HG02973 (cell line): ENCODE measurements around the gene TMEM161A.
"Not testable (repeated sequence)": the region's sequence is repeated elsewhere in the genome, so short reads cannot be mapped to it uniquely, and the experiment has no call there.

ENCODE experiments used
- ATAC-seq: cut with Tn5 transposase; IDR thresholded peaks from one replicate; pipeline ENCODE4 v1.9.1; 2021; ENCODE audit warnings: moderate library complexity; ENCODE audit not compliant: unreplicated experiment

TMEM161A gene

DNA sequence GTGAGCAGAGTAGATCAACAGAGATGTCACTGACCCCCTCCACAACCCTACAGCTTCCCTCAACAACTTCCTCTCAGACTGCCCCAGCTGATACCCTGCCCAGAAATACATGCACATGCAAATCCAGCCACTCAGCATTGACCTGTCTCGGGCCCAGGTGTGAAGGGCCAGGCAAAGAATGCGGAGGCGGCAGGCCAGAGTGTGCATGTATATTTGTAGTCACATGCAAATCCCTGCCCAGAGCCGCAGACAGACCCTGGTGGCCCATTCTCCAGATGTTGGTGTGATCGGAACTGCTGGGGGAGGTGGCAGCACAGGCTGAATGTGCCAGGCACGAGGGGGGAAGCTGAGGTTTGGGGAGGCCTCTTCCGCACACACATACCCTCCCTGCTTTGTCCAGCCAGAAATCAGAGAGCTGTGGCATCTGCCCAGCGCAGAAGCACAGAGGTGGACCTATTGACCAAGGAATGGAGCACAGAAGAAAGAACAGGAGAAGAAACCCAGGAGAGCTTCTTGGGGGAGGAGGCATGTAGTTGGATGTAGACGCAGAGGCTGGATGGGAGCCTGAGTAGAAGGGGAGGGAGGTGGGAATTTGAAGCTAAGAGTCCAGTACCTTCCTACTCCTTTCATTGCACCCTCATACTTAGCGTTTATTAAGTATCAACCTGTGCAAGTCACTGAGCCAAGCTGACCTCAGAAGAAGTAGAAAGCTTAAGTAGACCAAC lies 17.4 kb upstream of the TMEM161A start:
- peak; percentile 54 for ATAC-seq

DNA sequence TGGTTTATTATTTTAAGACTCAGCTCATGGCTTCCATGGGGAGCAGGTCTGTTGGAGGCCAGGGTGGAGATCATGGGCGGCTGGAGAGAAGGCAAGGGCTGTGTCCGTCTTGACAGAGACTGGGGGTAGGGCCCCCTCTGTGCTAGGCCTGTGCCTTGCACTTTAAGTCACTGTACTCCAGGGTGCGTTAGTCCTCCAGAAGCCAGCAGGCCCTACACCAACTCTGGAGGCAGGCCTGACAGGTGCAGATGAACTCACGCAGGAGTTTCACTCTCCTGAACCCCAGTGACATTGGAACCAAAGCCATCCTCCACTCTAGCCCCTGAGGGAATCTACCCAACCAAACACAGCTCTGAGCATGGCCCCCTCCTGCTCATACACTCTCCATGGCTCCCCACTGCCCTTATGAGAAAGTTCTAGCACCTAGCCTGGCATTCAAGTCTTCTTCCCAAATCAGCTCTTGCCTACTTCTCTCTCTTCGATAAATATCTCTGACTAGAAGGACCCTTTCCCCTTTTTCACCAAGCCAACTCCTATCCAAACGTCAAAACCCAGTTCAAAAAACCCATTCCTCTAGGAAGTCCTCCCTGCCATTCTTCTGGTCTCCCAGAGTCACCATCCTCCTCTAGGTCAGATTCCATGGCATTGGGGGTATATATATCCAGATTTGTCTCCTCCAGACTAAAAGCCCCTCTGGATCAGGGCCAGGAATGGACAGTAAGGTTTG lies 16.7 kb upstream of the TMEM161A start:
- no peak for ATAC-seq

DNA sequence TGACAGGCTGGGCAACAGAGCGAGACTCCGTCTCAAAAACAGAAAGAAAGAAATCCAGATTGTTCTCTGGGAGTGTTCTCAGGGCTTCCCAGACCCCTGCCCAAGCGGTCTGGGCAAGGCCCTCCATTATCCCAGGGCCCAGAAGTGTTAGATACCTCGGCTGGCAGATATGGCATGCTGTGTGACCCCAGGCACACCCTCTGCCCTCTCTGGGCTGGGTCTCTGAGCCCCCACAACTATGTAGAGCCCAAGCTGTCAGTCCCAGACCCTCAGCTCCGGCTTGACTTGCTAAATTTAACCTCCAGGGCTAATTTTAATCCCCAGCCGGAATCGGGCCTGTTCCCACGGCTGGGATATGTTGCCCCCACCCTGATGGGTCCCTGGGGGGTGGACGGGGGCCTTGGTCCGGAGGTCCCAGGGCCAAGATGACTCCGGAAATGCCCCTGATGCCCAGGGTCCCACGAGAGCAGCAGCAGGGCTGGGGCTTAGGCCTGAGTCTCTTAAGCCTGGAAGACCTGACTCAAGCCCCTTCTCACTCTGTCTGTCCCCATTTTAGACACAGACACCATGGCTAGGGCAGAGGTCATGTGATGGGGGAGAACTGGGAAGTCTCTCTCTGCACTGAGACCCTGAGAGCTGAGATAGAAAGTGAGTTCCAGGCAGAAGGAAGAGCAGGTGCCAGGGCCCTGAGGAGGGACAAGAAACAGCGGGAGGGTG lies 14.5 kb upstream of the TMEM161A start:
- ATAC-seq = no peak

DNA sequence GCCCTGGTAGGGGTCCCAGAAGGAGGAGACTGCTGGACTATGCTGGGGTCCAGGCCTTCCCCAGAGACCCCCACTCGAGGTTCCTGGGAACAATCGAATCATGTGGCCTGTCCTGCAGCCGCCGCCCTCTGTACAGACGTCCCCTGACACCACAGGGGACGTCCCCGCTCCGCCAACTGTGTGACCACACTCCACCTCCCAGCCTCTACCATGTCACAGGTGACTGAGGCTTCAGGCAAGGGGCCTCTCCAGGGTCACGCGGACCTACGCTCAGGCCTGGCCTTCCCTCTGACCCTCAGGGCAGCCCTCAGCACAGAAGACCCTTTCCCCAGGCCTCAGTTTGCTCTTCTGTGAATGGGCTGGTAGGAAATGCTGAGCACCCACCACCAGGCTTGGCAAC lies 13.1 kb upstream of the TMEM161A start:
- ATAC-seq = no peak

DNA sequence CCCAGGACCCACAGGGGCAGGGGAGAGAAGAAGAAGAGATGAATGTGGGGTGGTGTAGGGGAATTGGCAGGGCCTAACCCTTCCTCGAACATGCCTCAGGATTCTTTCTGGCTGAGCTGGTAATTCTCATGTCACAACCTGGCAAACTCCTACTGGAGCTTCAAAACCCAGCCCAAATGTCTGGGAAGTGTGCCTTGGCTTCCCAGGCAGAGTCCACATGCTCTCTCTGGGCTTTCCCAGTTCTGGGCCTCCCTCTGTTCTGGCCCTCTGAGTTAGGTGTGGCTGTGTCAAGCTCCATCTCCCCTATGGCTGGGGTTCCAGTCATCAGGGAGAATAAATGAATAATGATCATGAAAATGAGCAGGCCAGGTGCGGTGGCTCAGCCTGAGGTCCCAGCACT lies 11.2 kb upstream of the TMEM161A start:
- ATAC-seq = no peak

DNA sequence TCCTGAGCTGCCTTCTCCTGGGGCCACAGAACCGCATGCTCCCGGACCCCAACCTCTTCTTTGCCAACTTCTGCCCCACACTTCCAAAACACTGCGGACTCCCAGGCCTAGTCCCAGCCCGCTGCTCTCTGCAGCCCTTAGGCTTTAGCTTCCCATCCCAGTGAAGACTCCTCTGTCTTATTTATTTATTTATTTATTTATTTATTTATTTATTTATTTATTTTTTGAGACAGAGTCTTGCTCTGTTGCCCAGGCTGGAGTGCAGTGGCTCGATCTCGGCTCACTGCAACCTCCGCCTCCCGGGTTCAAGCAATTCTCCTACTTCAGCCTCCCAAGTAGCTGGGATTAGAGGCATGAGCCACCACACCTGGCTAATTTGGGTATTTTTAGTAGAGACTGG lies 10.2 kb upstream of the TMEM161A start:
- not testable (repeated sequence) for ATAC-seq

DNA sequence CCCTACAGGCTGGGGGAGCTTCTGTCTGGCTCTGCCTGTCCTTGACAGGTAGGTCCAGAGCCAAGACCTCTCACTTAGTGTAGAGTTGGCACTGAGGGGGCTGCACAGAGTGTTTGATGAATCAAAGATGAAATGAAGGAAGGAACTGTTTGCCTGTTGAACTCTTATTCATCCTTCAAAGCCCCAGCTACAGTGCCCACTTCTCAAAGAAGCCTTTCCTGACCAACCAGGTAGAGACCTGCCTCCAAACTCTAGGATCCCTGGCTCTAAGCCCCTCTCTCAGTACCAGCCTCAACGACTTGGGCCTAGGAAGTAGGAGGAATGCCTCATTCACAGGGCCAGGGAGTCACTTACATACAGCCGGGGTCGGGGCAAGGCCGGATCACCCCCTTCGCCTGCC lies 9.1 kb upstream of the TMEM161A start:
- no peak for ATAC-seq

DNA sequence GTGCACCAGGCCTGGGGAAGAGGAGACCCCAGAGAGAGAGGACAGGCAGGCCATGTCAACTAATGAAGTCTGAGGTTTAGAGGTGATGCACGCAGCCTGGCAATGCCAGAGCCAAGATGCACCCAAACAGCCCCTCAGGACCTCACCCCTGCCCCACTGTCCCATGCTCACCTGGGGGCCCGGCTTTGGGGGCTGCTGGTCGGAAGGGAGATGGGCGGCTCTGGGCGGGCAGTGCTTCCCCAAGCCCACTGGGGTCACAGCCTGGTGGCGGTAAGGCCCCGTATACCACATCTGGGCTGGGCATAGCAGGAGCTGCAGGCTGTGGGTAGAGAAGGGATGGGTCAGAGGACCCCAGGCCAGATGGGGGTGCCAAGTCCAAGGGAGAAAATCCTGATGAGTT lies 8.6 kb upstream of the TMEM161A start:
- ATAC-seq = no peak

DNA sequence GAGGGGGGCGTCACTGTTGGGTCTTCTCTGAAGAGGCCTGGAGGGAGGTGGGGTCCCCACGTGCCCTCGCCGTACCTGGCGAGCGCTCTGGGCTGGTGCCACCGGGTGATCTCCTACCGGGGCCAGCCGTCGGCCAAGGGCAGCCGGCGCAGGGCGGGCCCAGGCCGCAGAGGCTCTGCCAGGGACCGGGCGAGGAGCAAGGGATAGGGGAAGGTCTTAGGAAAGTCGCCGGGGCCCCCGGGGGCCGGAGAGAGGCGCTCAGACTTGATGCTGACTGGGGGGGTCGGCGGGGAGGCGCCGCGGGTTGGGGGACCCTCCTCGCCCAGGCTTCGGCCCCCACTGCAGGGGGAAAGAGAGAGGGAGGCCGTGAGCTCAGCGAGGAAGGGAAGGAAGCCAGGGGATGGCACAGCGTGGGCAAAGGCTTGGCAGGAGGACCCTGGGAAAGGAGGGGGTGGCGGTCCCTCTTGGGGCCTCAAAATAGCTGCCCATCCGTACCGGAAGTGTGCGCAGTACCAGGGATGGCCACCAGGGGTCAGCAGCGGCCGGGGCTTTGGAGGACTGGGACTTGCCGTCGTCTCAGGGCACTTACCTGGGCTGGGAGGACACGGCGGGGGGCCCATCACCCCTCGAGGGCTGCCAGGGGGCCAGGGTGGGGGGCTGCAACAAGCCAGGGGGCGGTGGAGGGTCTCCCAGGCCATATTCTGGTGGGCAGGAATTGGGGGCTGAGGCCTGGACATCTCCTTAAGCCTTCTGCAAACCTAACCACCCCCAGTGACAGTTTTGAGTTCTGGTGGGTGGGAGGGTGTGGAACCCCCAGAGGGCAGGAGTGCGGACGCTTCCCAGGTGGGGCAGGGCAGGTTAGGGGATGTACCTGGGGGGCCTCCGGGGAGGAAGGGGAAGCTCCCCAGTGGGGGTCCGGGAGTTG lies 7.7 kb upstream of the TMEM161A start:
- no peak for ATAC-seq

DNA sequence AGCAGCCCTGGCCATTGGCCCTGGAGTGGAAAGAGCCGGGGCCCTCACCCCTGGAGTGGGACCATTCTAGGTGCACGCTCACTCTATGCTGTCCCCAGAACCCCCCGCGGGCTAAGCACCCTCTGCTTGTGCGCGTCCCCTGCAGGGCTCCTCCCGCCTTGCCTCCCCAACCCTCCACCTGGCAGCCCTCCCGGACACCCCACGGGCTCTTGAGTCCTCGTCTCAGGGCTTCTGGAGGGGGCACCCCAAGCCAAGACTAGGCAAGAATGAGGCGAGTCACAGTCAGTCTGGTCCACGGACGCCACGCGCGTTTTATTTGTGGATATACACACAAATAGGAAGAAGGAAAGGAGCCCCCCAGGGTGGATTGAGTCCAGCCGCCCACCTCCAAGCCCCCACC lies 7.0 kb upstream of the TMEM161A start:
- no peak for ATAC-seq

DNA sequence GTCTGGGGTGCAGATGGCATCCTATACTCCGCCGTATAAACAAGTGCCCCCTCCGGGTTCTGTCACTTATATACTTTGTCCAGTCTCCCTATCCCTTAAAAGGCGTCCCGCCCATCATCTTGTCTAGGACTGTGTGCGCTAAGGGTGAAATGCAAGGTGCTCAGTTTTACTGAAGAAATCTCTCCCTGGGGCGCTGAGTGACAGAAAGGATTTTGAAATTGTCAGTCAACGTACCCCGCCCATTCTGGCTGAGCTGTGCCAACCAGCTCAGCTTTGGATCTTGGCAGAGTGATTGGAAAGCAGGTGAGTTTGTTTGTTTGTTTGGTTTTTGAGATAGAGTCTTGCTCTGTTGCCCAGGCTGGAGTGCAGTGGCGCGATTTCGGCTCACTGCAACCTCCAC lies 4.1 kb upstream of the TMEM161A start:
- no peak for ATAC-seq

DNA sequence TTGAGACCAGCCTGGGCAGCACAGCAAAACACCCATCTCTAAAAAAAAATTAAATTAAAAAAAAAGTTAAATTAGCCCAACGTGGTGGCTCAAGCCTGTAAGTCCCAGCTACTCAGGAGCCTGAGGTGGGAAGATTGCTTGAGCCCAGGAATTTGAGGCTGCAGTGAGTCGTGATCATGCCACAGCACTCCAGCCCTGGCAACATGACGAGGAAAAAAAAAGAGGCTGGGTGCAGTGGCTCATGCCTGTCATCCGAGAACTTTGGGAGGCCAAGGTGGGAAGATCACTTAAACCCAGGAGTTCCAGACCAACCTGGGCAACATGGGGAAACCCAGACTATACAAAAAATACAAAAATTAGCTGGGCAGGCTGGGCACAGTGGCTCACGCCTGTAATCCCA lies 2.2 kb upstream of the TMEM161A start:
- ATAC-seq = no peak

DNA sequence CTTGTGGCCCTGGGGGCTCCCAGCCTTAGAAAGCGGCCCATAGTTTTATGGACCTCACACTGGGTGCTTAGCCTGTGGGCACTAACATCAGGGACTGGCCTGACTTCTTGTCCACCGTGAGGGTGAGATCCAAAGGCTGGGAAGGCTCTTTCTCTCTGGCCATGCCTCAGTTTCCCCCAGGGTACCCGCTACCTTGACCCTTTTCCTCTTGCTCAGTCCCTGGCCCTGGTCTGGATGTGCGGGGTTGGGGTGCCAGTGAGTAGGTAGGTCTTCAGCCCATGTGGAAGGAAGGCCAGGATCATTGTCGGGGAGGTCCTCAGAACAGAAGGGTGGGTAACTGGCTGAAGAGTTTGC lies 1.6 kb upstream of the TMEM161A start:
- no peak for ATAC-seq

DNA sequence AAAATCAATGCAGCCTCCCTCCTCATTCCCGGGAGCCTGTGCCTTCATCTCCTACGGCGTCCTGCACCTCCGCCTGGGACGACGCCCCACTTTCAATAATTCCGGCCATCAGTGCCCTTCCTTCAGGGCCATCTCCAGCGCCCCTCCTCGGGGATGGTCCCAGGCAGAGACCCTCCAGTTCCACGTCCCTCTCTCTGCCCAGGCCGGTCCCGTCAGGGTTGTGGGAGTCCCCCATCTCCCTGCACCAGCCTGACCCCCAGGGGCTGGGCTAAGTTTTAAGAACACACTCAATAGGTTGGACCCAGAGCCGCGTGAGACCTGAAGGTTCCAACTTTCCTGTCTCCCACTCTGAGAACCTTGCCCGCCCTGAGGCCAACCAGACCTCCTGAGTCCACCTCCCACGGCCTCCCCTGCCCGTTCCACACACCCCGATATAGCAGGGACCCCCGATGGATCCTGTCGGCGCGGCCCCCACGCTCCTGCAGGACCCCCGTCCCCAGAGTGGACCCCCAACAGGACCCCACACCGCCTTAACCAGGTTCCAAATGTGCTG lies 646 bp downstream of the TMEM161A start:
- no peak for ATAC-seq

DNA sequence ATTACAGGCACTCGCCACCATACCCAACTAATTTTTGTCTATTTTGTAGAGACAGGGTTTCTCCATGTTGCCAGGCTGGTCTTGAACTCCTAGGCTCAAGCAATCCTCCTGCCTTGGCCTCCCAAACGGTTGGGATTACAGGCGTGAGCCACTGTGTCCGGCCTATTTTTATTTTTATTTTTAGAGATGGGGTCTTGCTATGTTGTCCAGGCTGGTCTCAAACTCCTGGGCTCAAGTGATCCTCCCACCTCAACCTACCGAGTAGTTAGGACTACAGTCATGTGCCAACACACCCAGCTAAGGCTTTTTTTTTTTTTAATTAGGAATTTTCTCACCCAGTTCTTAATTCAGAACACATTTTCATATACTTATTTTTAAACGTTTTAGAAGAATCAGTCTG lies 2.6 kb downstream of the TMEM161A start:
- ATAC-seq = not testable (repeated sequence)

DNA sequence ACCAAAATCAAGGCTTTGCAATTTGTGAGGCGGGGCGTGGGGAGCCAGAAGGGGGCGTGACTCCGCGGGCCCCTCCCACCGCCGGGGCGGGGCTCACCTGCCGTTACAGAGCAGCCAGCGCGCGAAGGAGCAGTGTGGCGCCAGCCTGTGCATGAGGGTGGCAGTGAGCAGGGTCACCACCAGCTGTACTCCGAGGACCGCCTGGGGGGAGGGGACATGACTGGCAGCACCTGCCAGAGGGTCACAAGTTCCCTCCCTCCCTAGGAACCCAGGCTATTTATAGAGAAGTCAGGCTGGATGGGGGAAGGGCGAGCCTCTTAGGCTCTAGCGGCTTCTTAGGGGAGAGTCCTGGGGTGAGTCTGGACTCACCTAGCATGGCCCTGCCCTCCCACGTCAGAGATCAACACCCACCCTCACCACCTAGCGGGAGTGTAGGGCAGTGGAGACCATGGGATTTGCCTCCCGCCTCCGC lies 3.6 kb downstream of the TMEM161A start:
- ATAC-seq = no peak

DNA sequence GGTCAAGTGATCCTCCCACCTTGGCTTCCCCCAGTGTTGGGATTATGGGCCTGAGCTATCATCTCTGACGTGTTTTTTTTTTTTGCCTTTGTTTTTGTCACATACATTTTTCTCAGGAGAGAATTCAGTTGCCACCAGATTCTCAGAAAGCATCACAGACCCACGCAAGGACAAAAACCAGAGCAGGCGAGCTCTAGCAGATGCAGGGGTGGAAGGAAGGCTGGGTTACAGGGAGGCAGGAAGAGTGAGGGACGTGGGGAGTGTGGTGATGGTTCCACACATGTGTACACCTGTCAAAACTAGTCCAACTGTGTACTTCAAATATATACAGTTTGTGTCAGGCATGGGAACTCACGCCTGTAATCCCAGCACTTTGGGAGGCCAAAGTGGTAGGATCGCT lies 4.3 kb downstream of the TMEM161A start:
- no peak for ATAC-seq

DNA sequence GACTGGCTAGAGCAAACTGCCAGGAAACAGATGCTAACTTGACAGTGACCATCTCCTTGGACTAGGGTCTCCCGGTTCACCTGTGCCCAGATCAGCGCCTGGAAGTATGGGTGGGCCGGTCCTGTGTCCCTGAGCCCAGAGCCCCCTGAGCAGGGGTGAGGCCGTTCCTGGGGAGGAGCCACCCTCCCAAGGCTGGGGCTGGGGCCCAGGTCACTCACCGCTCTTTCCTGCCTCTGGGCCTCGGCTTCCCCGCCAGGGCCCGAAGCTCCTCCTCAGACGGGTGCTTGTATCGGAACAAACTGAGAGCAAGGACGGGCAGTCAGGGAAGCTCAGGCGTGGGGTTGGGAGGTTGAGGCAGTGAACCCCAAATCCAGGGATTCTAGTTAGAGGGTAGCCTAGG lies 5.4 kb downstream of the TMEM161A start:
- ATAC-seq = no peak

DNA sequence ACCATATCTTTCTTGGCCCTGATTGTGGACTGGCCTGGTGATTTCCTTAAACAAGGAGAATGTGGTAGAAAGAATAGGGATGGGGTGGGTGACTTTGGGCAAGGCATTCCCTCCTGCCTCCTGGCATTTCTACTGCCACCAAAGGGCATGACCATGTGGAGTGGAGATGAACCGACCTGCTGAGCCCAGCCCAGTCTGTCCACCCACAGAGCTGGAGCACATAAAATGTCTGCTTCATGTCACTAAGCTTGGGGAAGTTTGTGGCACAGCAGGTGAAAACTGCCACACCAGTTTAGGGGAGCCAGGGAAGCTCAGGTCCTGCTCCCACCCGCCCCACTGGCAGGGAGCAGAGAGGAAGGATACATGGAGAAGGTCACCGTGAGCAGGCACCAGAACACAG lies 6.3 kb downstream of the TMEM161A start:
- no peak for ATAC-seq

DNA sequence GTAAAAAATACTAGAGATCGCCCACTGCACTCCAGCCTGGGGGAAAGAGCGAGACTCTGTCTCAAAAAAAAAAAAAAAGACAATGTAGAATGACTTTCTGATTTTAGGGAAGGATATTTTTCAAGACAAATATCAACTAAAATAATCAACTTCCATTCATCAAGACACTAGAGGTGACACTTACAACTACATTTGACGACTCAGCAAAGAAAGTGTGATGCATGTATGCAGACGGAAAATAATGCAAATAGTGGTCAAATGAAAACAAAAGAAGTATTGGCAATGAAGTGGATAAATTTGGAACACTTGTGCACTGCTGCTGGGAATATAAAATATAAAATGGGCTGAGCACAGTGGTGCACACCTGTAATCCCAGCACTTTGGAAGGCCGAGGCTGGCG lies 12.2 kb downstream of the TMEM161A start:
- ATAC-seq = no peak

DNA sequence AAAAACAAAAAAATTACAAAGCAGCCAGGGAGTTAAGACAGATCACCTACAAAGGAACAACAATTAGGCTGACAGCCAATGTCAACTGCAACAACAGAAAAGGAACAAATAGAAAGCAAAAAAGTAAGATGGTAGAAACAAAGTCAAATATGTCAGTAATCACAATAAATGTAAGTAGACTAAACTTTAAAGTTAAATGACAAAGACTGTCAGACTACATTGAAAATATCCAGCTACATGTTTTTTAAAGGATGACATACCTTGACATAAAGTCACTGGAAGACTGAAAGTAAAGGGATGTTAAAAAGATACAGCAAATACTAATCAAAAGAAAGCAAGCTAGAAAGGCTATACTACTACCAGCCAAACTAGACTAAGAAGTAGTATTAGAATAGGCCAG lies 14.9 kb downstream of the TMEM161A start:
- ATAC-seq = no peak
